HG03175 (cell line): Measurements from ENCODE around the gene RSPO3.
"Not testable (repeated sequence)": the region's sequence is repeated elsewhere in the genome, so short reads cannot be mapped to it uniquely, and the experiment has no call there.

Source experiments
- ATAC-seq: cut with Tn5 transposase; IDR thresholded peaks from one replicate; pipeline ENCODE4 v1.9.1; 2021; ENCODE audit warnings: mild to moderate bottlenecking, moderate library complexity; ENCODE audit not compliant: unreplicated experiment

RSPO3 gene

GRCh38 chr6:127200114-127200513 is 81.6 kb downstream of the RSPO3 start:
- ATAC-seq, result no peak

GRCh38 chr6:127201321-127201720 is 82.8 kb downstream of the RSPO3 start:
- ATAC-seq, result no peak

- ATAC-seq, result no peak
Measured at GRCh38 chr6:127202676-127203075, 84.2 kb downstream of the RSPO3 start.

- no peak for ATAC-seq
Measured at GRCh38 chr6:127204281-127204680, 85.8 kb downstream of the RSPO3 start.

GRCh38 chr6:127205036-127205435 is 86.6 kb downstream of the RSPO3 start:
- no peak for ATAC-seq

GRCh38 chr6:127206531-127207095 is 88.1 kb downstream of the RSPO3 start:
- no peak for ATAC-seq

- ATAC-seq, result no peak
Measured at GRCh38 chr6:127207591-127208120, 89.2 kb downstream of the RSPO3 start.

GRCh38 chr6:127210725-127211124 is 92.3 kb downstream of the RSPO3 start:
- no peak for ATAC-seq

GRCh38 chr6:127212376-127212775 is 93.9 kb downstream of the RSPO3 start:
- no peak for ATAC-seq

- not testable (repeated sequence) for ATAC-seq
Measured at GRCh38 chr6:127214032-127214431, 95.6 kb downstream of the RSPO3 start.

- not testable (repeated sequence) for ATAC-seq
Measured at GRCh38 chr6:127214531-127214930, 96.1 kb downstream of the RSPO3 start.

GRCh38 chr6:127215931-127216330 is 97.5 kb downstream of the RSPO3 start:
- ATAC-seq, result no peak

- ATAC-seq, result no peak
Measured at GRCh38 chr6:127216810-127217789, 98.6 kb downstream of the RSPO3 start.

- ATAC-seq, result no peak
Measured at GRCh38 chr6:127219869-127220268, 101.4 kb downstream of the RSPO3 start.

GRCh38 chr6:127221201-127221600 is 102.7 kb downstream of the RSPO3 start:
- ATAC-seq, result no peak

GRCh38 chr6:127222418-127222817 is 103.9 kb downstream of the RSPO3 start:
- ATAC-seq, result no peak

GRCh38 chr6:127225497-127225896 is 107.0 kb downstream of the RSPO3 start:
- ATAC-seq, result no peak

GRCh38 chr6:127233819-127234218 is 115.3 kb downstream of the RSPO3 start:
- ATAC-seq, result not testable (repeated sequence)

- ATAC-seq, result no peak
Measured at GRCh38 chr6:127243501-127243900, 125.0 kb downstream of the RSPO3 start.
